Natural killer cell (primary cell): ENCODE results near the gene CCDC78. TPM values are rescaled to one million over a fixed set of nuclear protein-coding genes. Genes with fewer than 3 reads are reported as not detected.
"Not testable (repeated sequence)": the region's sequence is repeated elsewhere in the genome, so short reads cannot be mapped to it uniquely, and the experiment has no call there.

Source experiments
- ATAC-seq, 3 donors: fragments of 150-1000 bp in 2 of 3; fragments of 200-7000 bp in 1 of 3; cut with Tn5 transposase; 1 replicate in 1 of 3; 2 replicates in 2 of 3; pipeline ENCODE4 v1.10.0; 2021; ENCODE audit warnings: mild to moderate bottlenecking in 2 of 3, moderate library complexity in 2 of 3
- DNase-seq, 2 donors: peaks; one replicate each; pipeline versions ENCODE4 v3.0.0 to v3.0.0-alpha.2; 2013 to 2021; ENCODE audit warnings: mixed read lengths in 1 of 2
- H3K27ac ChIP-seq: one replicate; pipeline ENCODE4 v1.5.1; 2013; ENCODE audit warnings: mild to moderate bottlenecking, low read length
- H3K27me3 ChIP-seq: one replicate; pipeline ENCODE4 v1.6.1; 2013; ENCODE audit warnings: low read length; ENCODE audit not compliant: control insufficient read depth, insufficient read depth
- H3K36me3 ChIP-seq: one replicate; pipeline ENCODE4 v1.6.1; 2013; ENCODE audit warnings: low read length; ENCODE audit not compliant: control insufficient read depth, insufficient read depth
- H3K4me1 ChIP-seq: one replicate; pipeline ENCODE4 v1.6.1; 2013; ENCODE audit warnings: low read length; ENCODE audit not compliant: control insufficient read depth, insufficient read depth
- H3K4me3 ChIP-seq: one replicate; pipeline ENCODE4 v1.5.1; 2013; ENCODE audit warnings: low read length
- H3K9me3 ChIP-seq: one replicate; pipeline ENCODE4 v1.6.1; 2013; ENCODE audit warnings: low read length; ENCODE audit not compliant: control insufficient read depth, insufficient read depth
- H3K27ac Mint-ChIP-seq, 2 donors: one replicate each; pipeline ENCODE4 v1.8.0; 2022; ENCODE audit warnings: mild to moderate bottlenecking in 2 of 2, mixed read lengths in 2 of 2, moderate library complexity in 1 of 2
- H3K27me3 Mint-ChIP-seq, 2 donors: one replicate each; pipeline ENCODE4 v1.8.0; 2022; ENCODE audit warnings: low read depth in 2 of 2, mixed read lengths in 2 of 2
- H3K36me3 Mint-ChIP-seq: one replicate; pipeline ENCODE4 v1.8.0; 2022; ENCODE audit warnings: mixed read lengths
- H3K4me1 Mint-ChIP-seq, 2 donors: one replicate each; pipeline ENCODE4 v1.8.0; 2022; ENCODE audit warnings: mixed read lengths in 2 of 2
- H3K4me3 Mint-ChIP-seq: one replicate; pipeline ENCODE4 v1.8.0; 2022; ENCODE audit warnings: mild to moderate bottlenecking, moderate library complexity, mixed read lengths
- H3K9me3 Mint-ChIP-seq, 2 donors: one replicate each; pipeline ENCODE4 v1.8.0; 2022; ENCODE audit warnings: mixed read lengths in 2 of 2
- CTCF ChIP-seq: fragments of 200-600 bp; IDR thresholded peaks from one replicate; pipeline ENCODE4 v1.8.0; 2022; ENCODE audit warnings: antibody characterized with exemption
- WGBS: methylation state at CpG from one replicate; pipeline ENCODE4 v1.1.7; 2013; ENCODE audit warnings: missing lambda C conversion rate; ENCODE audit not compliant: insufficient coverage; 5-methylcytosine and 5-hydroxymethylcytosine counted together
- intact Hi-C: fragments of 100-400 bp; cut with micrococcal nuclease; formaldehyde crosslinking; loops from one replicate; pipeline ENCODE4 v1.14.2; 2022
- total RNA-seq, 4 donors: library from RNA; stranded (reverse); fragments of 120-200 nt in 1 of 4; gene quantifications; one replicate each; pipeline versions ENCODE4 v1.2.3 to v1.2.4, GENCODE V29; 2013 to 2022

CCDC78 gene
- total RNA-seq, 3 donors from 2014 or later (not counting 1 experiment from before 2014, with no cell fraction given) = 6.2 to 10.0 (median 7.7) TPM

- TF ChIP-seq CTCF = no peak
- Histone ChIP-seq H3K36me3 (no peaks in the 10 kb centered on the region), H3K4me3 (no peak overlapping the region), H3K4me1 (peaks cover 4% of the 10 kb centered on the region), H3K9me3 (no peaks in the 10 kb centered on the region), H3K27ac (no peak overlapping the region), H3K27me3 (no peaks in the 10 kb centered on the region)
- Mint-ChIP-seq H3K4me3 (no peak overlapping the region), H3K36me3 (no peaks in the 10 kb centered on the region), H3K27ac (no peak overlapping the region), H3K4me1 (no peaks in the 10 kb centered on the region), H3K9me3 (no peaks in the 10 kb centered on the region), H3K27me3 (no peaks in the 10 kb centered on the region)
- no peak for DNase-seq
- WGBS = 16% methylated on average over 12 of the region's 14 CpGs
- no peak for ATAC-seq
- intact Hi-C loops = no loop called here
Measured at GRCh38 chr16:745739-746138, 19.5 kb upstream of the CCDC78 start.

GRCh38 chr16:743794-744500, 17.7 kb upstream of the CCDC78 start:
- no peak overlapping the region for H3K27ac Mint-ChIP-seq
- intact Hi-C loops = no loop called here
- H3K4me1 Mint-ChIP-seq = no peaks in the 10 kb centered on the region
- H3K36me3 Mint-ChIP-seq = no peaks in the 10 kb centered on the region
- no peak overlapping the region for H3K4me3 Mint-ChIP-seq
- peaks cover 16% of the 10 kb centered on the region for H3K4me1 ChIP-seq
- no peaks in the 10 kb centered on the region for H3K27me3 ChIP-seq
- no peaks in the 10 kb centered on the region for H3K9me3 ChIP-seq
- no peaks in the 10 kb centered on the region for H3K36me3 ChIP-seq
- H3K27ac ChIP-seq = no peak overlapping the region
- H3K9me3 Mint-ChIP-seq = no peaks in the 10 kb centered on the region
- H3K27me3 Mint-ChIP-seq = no peaks in the 10 kb centered on the region
- WGBS = 90% methylated on average over 21 of the region's 21 CpGs
- TF ChIP-seq CTCF = no peak
- no peak for ATAC-seq
- no peak overlapping the region for H3K4me3 ChIP-seq
- no peak for DNase-seq

- H3K9me3 ChIP-seq, H3K4me3 Mint-ChIP-seq, intact Hi-C loops, ATAC-seq, DNase-seq, H3K27me3 Mint-ChIP-seq, H3K36me3 Mint-ChIP-seq, H3K27ac ChIP-seq, H3K27me3 ChIP-seq, H3K27ac Mint-ChIP-seq, H3K4me3 ChIP-seq, H3K4me1 Mint-ChIP-seq, H3K9me3 Mint-ChIP-seq, H3K36me3 ChIP-seq: not testable (repeated sequence)
- peaks cover 16% of the 10 kb centered on the region for H3K4me1 ChIP-seq
- WGBS = 92% methylated on average over 14 of the region's 14 CpGs
Measured at GRCh38 chr16:742894-743293, 16.7 kb upstream of the CCDC78 start.

GRCh38 chr16:741986-742629, 15.9 kb upstream of the CCDC78 start:
- H3K27ac ChIP-seq = no peak overlapping the region
- H3K4me1 ChIP-seq = peaks cover 16% of the 10 kb centered on the region
- no peak overlapping the region for H3K4me3 ChIP-seq
- Mint-ChIP-seq H3K27ac (peak overlapping the region in 1 of 2 donors; percentile 6), H3K27me3 (no peaks in the 10 kb centered on the region), H3K4me3 (peak overlapping the region; percentile 75), H3K4me1 (no peaks in the 10 kb centered on the region), H3K9me3 (no peaks in the 10 kb centered on the region), H3K36me3 (no peaks in the 10 kb centered on the region)
- ATAC-seq (no peak), DNase-seq (no peak)
- no peaks in the 10 kb centered on the region for H3K27me3 ChIP-seq
- 97% methylated on average over 15 of the region's 15 CpGs for WGBS
- no peaks in the 10 kb centered on the region for H3K9me3 ChIP-seq
- intact Hi-C loops = loop anchor here (2.0 kb wide), 1 partner anchor 27 kb away; the partner anchor contains the start of gene METRN
- H3K36me3 ChIP-seq = peaks cover 7% of the 10 kb centered on the region
- TF ChIP-seq CTCF = no peak
